ENCODE results near the gene COL3A1.

COL3A1 gene

GRCh38 chr2:189037518-189037917 lies 63.3 kb downstream of the COL3A1 start:
- H3K9ac ChIP-seq (ENCODE audit: low read depth, low read length): no peak overlapping the region
- no peak for ATAC-seq (ENCODE audit: insufficient read depth, low read depth)
- H2AFZ ChIP-seq (ENCODE audit: low read depth, low read length): no peak overlapping the region
- no peak overlapping the region for H3K4me2 ChIP-seq (ENCODE audit: insufficient read depth, low read length)
- H3K36me3 ChIP-seq (ENCODE audit: insufficient read depth, low read length): no peaks in the 10 kb centered on the region
- H3K27me3 ChIP-seq (ENCODE audit: insufficient read depth, low read length, poor library complexity): no peaks in the 10 kb centered on the region
- DNase-seq: no peak
- H4K20me1 ChIP-seq (ENCODE audit: insufficient read depth, low read length): no peaks in the 10 kb centered on the region
- H3K27ac ChIP-seq (ENCODE audit: low read length): no peak overlapping the region
- H3K4me3 ChIP-seq (ENCODE audit: low read depth in 1 of 2, low read length in 2 of 2): no peak overlapping the region
- H3K9me3 ChIP-seq (ENCODE audit: insufficient read depth, low read length, severe bottlenecking): no peaks in the 10 kb centered on the region
- no peak for TF ChIP-seq CTCF (IDR thresholded peaks at IDR 0.05; ENCODE audit: borderline replicate concordance, extremely low read depth, low read length, poor library complexity, severe bottlenecking)
- no peak for TF ChIP-seq EZH2 (IDR thresholded peaks at IDR 0.05; ENCODE audit: borderline replicate concordance, low read depth, low read length, severe bottlenecking)
- peaks cover 8% of the 10 kb centered on the region; the same call in 1 of the 2 replicates for H3K4me1 ChIP-seq (ENCODE audit: insufficient read depth, low read length)
- no peaks in the 10 kb centered on the region for H3K79me2 ChIP-seq (ENCODE audit: insufficient read depth, low read length)

- Histone ChIP-seq H3K4me1 (ENCODE audit: insufficient read depth, low read length) (no peaks in the 10 kb centered on the region), H3K9ac (ENCODE audit: low read depth, low read length) (no peak overlapping the region), H4K20me1 (ENCODE audit: insufficient read depth, low read length) (no peaks in the 10 kb centered on the region), H3K36me3 (ENCODE audit: insufficient read depth, low read length) (no peaks in the 10 kb centered on the region), H3K27ac (ENCODE audit: low read length) (no peak overlapping the region), H3K9me3 (ENCODE audit: insufficient read depth, low read length, severe bottlenecking) (no peaks in the 10 kb centered on the region), H2AFZ (ENCODE audit: low read depth, low read length) (no peak overlapping the region), H3K27me3 (ENCODE audit: insufficient read depth, low read length, poor library complexity) (no peaks in the 10 kb centered on the region), H3K79me2 (ENCODE audit: insufficient read depth, low read length) (no peaks in the 10 kb centered on the region), H3K4me3 (ENCODE audit: low read depth in 1 of 2, low read length in 2 of 2) (no peak overlapping the region), H3K4me2 (ENCODE audit: insufficient read depth, low read length) (no peak overlapping the region)
- DNase-seq (no peak), ATAC-seq (ENCODE audit: insufficient read depth, low read depth) (no peak)
- TF ChIP-seq EZH2 (IDR thresholded peaks at IDR 0.05; ENCODE audit: borderline replicate concordance, low read depth, low read length, severe bottlenecking) (no peak), CTCF (IDR thresholded peaks at IDR 0.05; ENCODE audit: borderline replicate concordance, extremely low read depth, low read length, poor library complexity, severe bottlenecking) (no peak)
Observed at GRCh38 chr2:189045836-189046235, 71.7 kb downstream of the COL3A1 start.

DNA sequence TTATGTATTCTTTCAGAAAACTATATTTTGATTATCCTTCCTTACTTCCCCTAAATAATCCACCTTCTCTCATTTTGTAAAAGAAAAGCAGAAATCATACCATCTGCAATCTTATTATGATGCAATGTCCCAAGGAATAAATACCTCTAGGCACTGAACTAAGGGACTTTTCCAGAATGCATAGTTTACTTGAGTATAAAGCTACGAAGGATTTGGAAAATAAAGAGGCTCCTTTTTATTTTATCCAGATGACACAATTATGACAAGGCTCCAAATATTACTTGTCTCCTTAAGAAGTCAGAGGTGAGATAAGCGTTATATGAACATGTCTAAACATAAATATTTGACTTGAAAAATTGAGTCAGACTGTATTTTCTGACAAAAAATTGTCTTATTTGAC lies 72.1 kb downstream of the COL3A1 start:
- no peak for ATAC-seq (ENCODE audit: insufficient read depth, low read depth)
- no peaks in the 10 kb centered on the region for H4K20me1 ChIP-seq (ENCODE audit: insufficient read depth, low read length)
- no peak overlapping the region for H3K27ac ChIP-seq (ENCODE audit: low read length)
- TF ChIP-seq EZH2 (IDR thresholded peaks at IDR 0.05; ENCODE audit: borderline replicate concordance, low read depth, low read length, severe bottlenecking): no peak
- TF ChIP-seq CTCF (IDR thresholded peaks at IDR 0.05; ENCODE audit: borderline replicate concordance, extremely low read depth, low read length, poor library complexity, severe bottlenecking): no peak
- H3K9me3 ChIP-seq (ENCODE audit: insufficient read depth, low read length, severe bottlenecking): no peaks in the 10 kb centered on the region
- H3K4me1 ChIP-seq (ENCODE audit: insufficient read depth, low read length): no peaks in the 10 kb centered on the region
- no peak overlapping the region for H3K4me3 ChIP-seq (ENCODE audit: low read depth in 1 of 2, low read length in 2 of 2)
- H3K36me3 ChIP-seq (ENCODE audit: insufficient read depth, low read length): no peaks in the 10 kb centered on the region
- H3K27me3 ChIP-seq (ENCODE audit: insufficient read depth, low read length, poor library complexity): no peaks in the 10 kb centered on the region
- H2AFZ ChIP-seq (ENCODE audit: low read depth, low read length): no peak overlapping the region
- DNase-seq: no peak
- H3K4me2 ChIP-seq (ENCODE audit: insufficient read depth, low read length): no peak overlapping the region
- H3K79me2 ChIP-seq (ENCODE audit: insufficient read depth, low read length): no peaks in the 10 kb centered on the region
- H3K9ac ChIP-seq (ENCODE audit: low read depth, low read length): no peak overlapping the region

Data from DND-41 (cell line).